B cell (primary cell): ENCODE measurements around the gene CD247.

ENCODE experiments used
- CTCF ChIP-seq: fragments of 200-600 bp; IDR thresholded peaks from one replicate; pipeline ENCODE4 v1.8.0; 2022; ENCODE audit warnings: antibody characterized with exemption, mild to moderate bottlenecking
- EZH2 ChIP-seq: IDR thresholded peaks from 2 replicates; pipeline ENCODE4 v1.6.1; 2012; ENCODE audit warnings: borderline replicate concordance, low read depth, mild to moderate bottlenecking, moderate library complexity, low read length; ENCODE audit not compliant: insufficient read depth, poor library complexity, severe bottlenecking

GRCh38 chr1:167416506-167416905, 101.8 kb downstream of the CD247 start:
- TF ChIP-seq CTCF (no peak), EZH2 (no peak)
